NCI-H1105 treated with DMSO at 0.1 percent for 48 hours (cell line): Measurements from ENCODE around the gene ZEB2.

Source experiments
- DNase-seq: peaks from one replicate; lab custom pipeline; 2025; lab: John Stamatoyannopoulos, UW

The ZEB2 gene

GRCh38 chr2:144351687-144352086 is 168.2 kb downstream of the ZEB2 start:
- no peak for DNase-seq

- no peak for DNase-seq
Measured at GRCh38 chr2:144350151-144350802, 169.6 kb downstream of the ZEB2 start.

- DNase-seq, result no peak
Measured at GRCh38 chr2:144349674-144350073, 170.2 kb downstream of the ZEB2 start.

GRCh38 chr2:144348846-144349245 is 171.1 kb downstream of the ZEB2 start:
- DNase-seq, result no peak

- no peak for DNase-seq
Measured at GRCh38 chr2:144346229-144346628, 173.7 kb downstream of the ZEB2 start.

- DNase-seq, result no peak
Measured at GRCh38 chr2:144343145-144343544, 176.8 kb downstream of the ZEB2 start.

- DNase-seq, result no peak
Measured at GRCh38 chr2:144341538-144341937, 178.4 kb downstream of the ZEB2 start.

GRCh38 chr2:144339048-144339447 is 180.9 kb downstream of the ZEB2 start:
- DNase-seq, result no peak

GRCh38 chr2:144334551-144334950 is 185.4 kb downstream of the ZEB2 start:
- no peak for DNase-seq
